ENCODE results near the gene HADHA.

The HADHA gene

DNA sequence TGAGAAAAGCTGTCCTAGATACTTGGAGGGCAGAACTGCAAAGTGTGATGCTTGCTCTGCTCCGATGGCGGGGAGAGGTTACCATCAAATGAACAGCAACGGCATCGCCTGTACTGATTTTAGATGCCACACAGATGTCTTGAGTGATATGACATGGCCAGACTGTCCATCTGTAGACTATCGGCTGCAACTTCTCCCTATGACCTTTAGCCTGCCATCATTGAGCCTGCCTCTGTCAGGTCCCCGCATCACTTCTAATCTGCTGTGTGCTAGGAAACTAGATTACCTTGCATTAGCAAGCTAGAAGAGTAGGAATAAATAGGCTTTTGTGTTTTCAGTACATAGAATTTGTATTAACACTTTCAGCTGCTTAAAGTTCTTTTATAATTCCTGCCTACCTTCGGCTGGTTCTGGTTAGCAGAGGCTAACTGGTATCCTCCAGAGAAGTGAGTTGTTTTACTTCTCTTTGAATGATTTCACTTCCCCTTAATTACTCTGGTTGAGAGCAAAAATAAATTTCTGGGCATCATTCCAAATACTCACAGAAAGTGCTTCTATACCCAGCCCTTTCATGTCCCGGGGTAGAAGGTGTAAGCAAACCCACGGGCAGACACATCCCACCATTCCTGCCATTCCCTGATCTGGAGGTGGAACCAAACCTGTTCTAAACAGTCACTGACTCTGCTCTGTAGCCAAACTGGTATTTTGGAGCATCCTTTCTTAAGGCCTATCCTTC, 47.6 kb downstream of the HADHA start:
- no peak overlapping the region for H3K4me3 ChIP-seq (ENCODE audit: low read depth, low read length)
- no peak for DNase-seq (ENCODE audit: low read depth)

DNA sequence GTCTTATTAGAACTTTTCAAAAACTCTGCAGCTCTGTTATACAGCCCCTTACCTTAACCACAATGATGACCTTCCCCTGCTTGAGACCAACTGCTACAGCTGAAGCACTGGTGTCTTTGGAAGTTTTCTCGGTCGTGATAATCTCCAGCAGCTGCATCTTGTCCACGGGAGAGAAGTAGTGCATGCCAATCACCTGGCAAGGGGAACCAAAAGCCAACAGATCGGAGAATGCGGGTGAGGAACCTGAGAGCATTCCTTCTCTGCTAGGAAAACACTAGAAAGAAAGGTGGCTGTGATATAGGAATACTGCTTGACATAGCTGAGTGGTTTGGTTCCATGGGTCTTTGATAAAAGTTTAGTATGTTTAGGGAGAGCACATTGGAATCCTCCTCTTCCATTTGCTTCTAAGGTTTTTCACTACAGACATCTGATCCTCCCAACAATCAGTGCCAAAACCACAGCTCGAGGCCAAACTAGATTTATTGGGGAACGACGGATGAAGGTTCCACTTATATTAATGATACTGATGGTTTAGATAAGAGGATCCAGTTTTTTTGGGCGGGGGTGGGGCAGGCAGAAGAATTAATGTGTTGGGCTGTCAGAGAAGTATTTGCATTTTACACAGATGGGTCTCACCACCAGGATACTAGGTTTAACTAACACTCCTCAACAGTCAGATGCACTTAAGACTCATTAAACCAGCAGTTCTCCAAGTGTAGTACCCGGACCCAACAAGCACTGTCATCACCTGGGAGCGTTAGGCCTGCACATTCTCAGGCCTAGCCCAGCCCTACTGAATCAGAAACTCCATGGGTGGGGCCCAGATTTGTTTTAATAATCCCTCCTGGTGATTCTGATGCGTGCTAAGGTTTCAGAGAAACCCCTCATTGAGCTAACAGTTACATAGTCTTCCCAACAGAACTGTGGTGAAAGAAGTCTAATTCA, 49.1 kb downstream of the HADHA start:
- DNase-seq (ENCODE audit: low read depth) = no peak
- no peak overlapping the region for H3K4me3 ChIP-seq (ENCODE audit: low read depth, low read length)

DNA sequence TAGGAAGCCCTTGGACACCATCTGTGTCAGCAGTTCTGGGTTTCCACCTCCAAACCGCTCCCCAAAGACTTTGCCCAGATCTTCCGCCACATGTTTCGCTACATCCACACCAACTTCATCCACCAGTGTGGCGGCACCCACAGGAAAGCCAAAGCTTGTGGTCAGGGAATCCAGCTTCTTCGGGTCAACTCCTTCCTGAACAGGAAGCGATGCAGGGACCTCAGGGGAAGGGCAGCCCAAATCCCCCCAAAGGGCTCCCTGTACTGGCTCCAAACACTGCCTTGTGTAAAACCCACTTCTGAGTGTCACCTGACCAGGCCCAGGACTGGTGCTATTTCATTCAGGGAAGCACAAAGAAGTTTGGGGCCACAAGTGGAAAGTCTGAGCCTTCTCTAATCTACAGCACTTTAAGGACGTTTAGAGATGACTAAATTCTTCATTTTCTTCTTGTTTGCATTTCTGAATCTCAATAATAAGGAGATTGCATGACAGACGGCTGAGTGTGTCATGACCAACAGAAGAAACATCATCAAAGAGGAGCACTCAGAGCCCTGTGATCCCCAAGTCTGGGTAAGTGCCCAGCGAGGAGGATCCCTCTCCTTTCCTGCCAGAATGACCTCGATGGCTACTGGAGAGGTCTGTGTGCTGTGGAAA, 50.7 kb downstream of the HADHA start:
- DNase-seq (ENCODE audit: low read depth) = no peak
- no peak overlapping the region for H3K4me3 ChIP-seq (ENCODE audit: low read depth, low read length)

DNA sequence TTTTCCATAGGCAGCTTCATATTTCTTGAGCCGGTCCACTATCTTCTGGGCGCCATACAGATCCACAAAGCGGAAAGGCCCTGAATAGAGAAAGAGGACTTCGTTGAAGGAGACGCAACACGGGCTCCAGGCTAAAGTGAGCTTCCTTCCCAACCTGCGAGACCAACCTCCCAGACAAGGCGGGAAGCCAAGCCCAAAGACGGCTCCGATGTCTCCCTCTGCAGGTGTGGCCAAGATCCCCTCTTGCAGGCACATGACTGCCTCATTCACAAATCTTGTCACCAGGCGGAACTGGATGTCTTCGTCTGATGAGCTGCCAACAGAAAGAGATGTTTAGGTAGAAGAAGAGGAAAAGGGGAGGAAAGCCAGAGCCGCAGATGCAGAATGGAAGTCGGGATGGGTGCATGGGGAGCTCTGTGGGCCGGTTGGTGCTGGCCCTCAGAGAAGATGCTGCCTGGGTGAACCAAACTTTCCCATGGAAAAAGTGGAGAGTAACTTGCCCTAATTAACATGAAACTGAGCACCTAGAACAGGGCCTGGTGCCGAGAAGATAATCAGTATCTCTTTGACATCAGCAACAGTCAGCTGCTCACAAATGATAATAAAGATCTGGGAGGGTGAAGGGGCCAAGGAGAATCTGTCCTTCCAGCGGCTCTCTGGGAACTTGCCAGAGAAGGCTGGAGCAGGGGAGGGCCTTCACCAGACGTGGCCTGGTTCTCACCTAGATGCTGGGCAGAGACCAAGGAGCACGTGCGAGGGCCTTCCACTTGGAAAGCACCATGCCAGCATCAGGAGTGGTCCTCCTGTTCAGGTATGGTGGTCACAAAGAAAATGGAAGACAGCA, 52.9 kb downstream of the HADHA start:
- no peak overlapping the region for H3K4me3 ChIP-seq (ENCODE audit: low read depth, low read length)
- DNase-seq (ENCODE audit: low read depth) = no peak

DNA sequence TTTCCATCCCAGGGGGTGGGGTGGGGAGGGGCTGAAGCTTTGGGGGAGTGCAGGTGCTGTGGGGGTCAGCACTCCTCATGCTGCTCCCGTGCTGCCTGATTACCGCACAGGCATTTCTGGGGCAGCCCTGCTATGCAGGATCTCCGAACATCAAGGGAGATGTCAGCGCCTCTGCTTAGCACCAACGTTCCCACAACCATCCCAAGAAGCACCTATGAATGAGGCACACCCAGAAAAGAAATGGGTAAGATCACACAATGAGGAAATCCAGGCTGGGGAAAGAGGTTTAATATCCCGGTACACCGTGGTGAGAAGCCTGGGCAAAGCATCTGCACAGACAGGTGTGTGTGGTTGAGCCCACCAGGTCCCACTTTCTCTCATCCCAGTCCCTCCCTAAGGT, 54.1 kb downstream of the HADHA start:
- DNase-seq (ENCODE audit: low read depth) = no peak

DNA sequence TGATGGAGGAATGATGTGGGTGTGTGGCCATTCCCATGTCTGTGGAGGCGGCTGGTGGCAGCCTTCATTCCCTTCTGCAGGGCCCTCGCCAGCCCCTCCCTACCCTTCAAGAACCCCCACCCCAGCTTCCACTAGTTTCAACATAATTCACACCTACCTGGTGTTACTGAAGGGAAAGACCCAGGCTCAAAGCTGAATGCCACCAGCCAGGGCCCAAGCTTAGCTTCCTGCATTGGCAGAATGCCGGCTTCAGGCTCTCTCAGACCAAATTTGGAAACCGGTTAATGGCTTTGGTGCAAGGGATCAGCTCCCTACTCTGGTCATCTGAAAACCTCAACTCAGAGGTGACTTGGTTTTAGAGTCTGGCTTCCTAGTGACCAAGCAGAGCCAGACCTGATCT, 54.7 kb downstream of the HADHA start:
- H3K4me3 ChIP-seq (ENCODE audit: low read depth, low read length) = no peak overlapping the region
- no peak for DNase-seq (ENCODE audit: low read depth)

More for the DNA sequence above, 54.1 kb downstream of the HADHA start:
- H3K4me3 ChIP-seq (ENCODE audit: low read depth, low read length) = no peak overlapping the region

DNA sequence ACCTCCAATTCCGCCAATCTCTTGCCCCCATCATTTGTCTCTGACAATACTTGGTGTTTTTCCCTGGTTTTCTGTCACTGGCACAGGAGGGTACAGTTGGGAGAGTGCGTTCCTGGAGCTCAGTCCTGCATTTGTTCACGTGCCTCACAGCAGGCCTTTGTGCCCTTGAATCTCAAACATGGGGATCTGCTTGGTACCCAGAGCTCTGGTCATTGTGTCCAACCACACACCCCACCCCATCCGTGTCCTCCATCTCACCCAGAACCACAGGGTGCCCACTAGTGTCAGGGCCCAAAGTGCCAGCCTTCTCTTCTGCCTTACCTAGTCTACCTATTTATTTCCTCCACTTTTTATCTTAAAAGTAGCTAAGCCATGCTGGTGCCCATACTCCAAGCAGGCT, 55.3 kb downstream of the HADHA start:
- H3K4me3 ChIP-seq (ENCODE audit: low read depth, low read length) = no peak overlapping the region
- DNase-seq (ENCODE audit: low read depth) = no peak

DNA sequence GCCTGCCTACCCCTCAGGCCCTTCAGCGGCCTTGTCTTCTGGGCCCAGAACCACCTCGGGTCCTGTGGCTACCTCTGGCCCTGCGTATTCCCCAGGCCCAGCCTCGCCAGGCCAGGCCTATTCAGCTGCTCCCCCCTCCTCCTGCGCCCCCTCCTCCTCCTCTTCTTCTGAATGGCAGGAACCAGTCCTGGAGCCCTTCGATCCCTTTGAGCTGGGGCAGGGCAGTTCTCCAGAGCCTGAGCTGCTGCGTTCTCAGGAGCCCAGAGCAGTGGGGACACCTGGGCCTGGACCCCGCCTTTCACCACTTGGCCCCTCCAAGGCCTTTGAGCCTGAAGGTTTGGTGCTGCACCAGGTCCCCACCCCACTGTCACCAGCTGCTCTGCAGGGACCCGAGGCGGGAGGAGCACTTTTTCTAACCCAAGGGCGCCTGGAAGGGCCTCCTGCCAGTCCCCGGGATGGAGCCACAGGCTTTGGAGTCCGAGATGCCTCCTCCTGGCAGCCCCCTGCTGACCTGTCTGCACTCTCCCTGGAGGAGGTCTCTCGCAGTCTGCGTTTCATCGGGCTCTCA, 56.8 kb downstream of the HADHA start:
- H3K4me3 ChIP-seq (ENCODE audit: low read depth, low read length) = no peak overlapping the region
- DNase-seq (ENCODE audit: low read depth) = no peak

DNA sequence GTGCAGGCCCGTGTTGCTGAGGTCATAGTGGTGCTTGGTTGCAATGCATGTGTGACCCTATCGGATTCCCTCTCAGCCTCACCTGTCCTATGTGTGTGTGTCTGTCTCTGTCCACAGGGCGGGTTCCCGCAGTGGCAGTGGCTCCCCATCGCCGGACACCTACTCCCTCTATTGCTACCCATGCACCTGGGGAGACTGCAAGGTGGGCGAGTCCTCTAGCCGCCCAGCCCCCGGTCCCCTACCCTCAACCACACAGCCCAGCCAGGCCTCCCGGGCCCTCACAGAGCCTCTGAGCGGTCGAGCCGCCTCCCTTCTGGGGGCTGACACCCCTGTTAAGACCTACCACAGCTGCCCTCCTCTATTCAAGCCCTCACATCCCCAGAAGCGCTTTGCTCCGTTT, 57.3 kb downstream of the HADHA start:
- no peak for DNase-seq (ENCODE audit: low read depth)
- no peak overlapping the region for H3K4me3 ChIP-seq (ENCODE audit: low read depth, low read length)

DNA sequence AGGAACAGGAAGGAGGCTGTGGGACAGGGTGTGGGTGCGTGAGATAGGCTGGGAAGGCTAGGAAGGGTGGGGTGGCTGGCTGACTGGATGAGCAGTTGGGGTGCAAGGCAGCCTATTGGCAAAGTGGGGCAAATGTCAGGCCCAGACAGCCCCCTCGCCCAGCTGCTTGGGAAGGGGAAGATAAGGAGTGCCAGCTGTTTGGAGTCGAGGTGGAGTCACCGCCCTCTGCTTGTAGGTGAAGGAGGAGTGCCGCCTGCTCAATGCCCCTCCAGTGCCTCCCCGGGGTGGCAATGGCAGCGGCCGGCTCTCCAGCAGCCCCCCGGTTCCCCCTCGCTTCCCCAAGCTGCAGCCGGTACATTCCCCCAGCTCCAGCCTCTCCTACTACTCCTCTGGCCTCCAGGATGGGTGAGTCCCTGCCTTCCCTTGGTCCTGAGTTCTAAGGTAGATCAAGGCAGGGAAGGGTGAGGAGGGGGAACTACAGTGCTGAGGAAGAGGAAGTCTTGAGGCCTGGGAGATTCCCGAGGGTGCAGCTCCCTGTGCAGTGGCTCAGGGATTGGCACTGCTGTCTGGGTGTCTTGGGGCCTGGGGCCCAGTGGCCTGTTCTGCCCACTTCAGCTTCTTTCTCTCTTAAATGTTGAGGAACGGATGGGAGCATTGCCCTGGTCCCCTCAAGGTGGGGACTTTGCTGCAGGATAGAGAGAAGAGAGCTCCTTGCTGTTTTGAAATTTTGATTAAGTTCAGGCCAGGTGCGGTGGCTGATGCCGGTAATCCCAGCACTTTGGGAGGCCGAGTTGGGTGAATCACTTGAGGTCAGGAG, 58.3 kb downstream of the HADHA start:
- peak overlapping the region; percentile 62 for H3K4me3 ChIP-seq (ENCODE audit: low read depth, low read length)
- no peak for DNase-seq (ENCODE audit: low read depth)

DNA sequence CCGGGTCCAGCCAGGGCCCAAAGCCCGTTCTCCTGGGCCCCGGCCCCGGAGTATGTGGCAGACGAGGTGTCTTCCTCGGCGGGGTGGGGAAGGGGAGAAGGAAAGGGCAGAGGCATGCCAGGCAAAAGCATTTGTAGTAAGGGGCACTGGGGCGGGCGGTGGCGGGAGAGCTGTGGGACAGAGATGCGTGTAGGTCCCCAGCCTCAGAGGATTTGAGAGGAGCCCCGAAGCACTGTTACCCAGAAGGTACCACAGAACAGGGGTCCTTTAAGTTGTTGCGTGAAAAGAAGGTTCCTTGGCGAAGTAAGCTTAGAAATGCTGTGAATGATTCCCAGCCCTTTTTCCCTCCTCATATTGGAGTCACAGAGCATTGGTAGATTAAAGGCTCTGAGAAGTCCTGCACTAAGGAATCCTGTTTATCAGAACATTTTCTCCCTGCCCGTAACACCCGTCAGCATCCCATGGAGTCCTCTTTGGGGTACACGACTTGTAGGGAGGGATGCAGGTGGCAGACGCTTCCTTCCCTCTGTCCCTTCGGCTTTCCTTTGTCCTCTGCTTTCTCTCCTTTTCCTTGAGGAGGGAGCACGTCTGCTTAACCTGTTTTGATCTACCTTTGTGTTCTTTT, 59.0 kb downstream of the HADHA start:
- peak overlapping the region; percentile 62 for H3K4me3 ChIP-seq (ENCODE audit: low read depth, low read length)
- no peak for DNase-seq (ENCODE audit: low read depth)

DNA sequence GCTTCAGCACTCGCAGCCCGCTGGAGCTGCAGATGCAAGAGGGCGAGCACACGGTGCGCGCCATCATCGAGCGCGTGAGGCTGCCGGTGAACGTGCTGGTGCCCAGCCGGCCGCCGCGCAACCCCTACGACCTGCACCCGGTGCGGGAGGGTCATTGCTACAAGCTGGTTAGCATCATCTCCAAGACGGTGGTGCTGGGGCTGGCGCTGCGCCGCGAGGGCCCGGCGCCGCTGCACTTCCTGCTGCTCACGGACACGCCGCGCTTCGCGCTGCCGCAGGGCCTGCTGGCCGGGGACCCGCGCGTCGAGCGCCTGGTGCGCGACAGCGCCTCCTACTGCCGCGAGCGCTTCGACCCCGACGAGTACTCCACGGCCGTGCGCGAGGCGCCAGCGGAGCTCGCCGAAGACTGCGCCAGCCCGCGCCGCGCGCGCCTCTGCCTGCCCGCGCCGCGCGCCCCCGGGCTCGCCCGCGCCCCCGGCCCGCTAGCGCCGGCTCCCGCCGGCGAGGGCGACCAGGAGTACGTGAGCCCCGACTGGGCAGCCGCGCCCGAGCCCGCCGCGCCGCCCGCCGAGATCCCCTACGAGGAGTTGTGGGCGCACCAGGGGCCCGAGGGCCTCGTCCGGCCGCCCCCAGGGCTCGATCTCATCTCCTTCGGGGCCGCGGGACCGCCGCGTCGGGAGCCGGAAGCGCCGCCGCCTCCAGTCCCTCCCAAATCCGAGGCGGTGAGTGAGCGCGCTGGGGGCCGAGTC, 59.7 kb downstream of the HADHA start:
- peak overlapping the region; percentile 62 for H3K4me3 ChIP-seq (ENCODE audit: low read depth, low read length)
- peak; percentile 47 for DNase-seq (ENCODE audit: low read depth)

DNA sequence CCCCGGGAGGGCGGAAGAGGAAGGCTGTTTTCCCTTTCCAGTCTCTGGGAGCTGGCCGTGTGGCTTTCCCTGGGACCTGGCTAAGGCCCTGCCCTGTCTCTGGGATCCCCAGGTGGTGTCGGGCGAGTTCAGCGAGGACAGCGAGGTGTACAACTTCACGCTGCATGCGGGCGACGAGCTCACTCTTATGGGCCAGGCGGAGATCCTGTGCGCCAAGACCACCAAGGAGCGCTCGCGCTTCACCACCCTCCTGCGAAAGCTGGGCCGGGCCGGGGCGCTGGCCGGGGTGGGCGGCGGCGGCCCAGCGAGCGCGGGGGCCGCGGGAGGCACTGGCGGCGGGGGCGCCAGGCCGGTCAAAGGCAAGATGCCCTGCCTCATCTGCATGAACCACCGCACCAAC, 60.3 kb downstream of the HADHA start:
- H3K4me3 ChIP-seq (ENCODE audit: low read depth, low read length) = peak overlapping the region; percentile 48
- no peak for DNase-seq (ENCODE audit: low read depth)

DNA sequence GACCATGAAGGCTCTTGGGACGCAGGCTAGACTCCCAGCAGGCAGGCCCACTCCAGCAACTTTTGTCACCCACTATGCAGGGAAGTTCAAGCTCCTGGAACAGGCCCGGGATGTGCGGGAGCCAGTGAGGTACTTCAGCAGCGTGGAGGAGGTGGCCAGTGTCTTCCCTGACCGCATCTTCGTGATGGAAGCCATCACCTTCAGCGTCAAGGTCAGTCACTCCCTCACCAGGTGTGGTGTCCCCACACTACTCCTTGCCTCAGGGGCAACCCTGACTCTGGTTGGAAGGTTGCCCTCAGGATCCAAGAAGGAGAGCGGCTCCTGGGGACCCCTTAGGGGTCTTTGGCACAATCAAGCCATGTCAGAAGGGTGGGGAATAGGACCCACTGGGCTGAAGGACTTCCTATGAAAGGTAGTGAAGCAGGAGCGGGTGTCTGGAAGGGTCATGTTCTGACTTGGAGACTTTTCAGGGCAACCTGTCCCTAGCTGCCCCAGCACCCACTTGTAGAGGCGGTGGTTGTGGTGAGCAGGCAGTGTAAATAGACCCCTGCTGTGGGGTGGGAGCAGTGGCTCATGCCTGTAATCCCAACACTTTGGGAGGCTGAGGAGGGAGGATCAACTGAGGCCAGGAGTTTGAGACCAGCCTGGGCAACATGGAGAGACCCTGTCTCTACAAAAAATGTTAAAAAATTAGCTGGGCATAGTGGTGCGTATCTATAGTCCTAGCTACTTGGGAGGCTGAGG, 61.4 kb downstream of the HADHA start:
- DNase-seq (ENCODE audit: low read depth) = no peak

DNA sequence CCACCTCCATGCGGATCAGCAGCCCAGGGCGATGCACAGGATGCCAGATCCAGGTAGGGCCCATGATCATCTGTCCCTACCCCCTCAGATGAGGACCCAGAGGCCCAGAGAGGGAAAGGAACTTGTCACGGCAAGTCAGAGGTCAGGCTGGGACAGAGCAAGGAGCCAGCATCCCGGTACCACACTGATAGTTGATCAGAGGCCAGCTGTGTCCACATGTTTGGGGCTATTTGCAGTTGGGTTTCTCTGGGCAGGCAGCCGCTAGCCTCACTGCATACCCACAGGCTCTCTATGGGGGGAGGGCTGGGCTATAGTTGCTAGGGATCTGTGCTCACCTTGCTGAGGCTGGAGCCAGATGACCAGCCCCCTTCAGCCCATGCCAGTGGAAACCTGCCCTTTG, 62.0 kb downstream of the HADHA start:
- no peak overlapping the region for H3K4me3 ChIP-seq (ENCODE audit: low read depth, low read length)
- no peak for DNase-seq (ENCODE audit: low read depth)

More for the DNA sequence above, 61.4 kb downstream of the HADHA start:
- H3K4me3 ChIP-seq (ENCODE audit: low read depth, low read length) = no peak overlapping the region

DNA sequence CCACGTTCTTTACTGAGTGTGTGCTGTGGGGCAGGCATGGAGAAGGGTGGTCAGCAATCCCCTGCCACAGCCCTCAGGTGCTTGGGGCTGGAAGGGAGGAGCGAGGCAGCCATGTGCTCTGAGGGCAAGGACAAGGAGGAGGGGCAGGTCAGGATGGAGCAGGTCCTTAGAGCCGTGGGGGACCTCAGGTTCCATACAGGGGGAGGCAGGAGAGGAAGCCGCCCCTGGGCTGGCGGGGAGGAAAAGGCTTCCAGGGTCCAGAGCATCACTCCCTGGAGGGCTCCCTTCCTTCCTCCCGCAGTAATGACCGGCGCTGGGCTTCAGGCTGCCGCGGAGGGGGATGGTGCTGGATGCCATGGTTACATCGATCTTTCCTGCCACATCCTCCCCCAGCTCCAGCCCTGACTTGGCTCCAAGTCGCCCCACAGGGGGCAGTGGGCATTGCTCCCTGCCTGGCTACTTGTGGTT, 65.0 kb downstream of the HADHA start:
- H3K4me3 ChIP-seq (ENCODE audit: low read depth, low read length) = peak overlapping the region; percentile 49
- no peak for DNase-seq (ENCODE audit: low read depth)

All from skeletal muscle cell (primary cell).